Liver (tissue), 9 donors: ENCODE data around the gene DPY30. TPM values are rescaled to one million over a fixed set of nuclear protein-coding genes. Genes with fewer than 3 reads are reported as not detected.

Experiments used
- DNase-seq: peaks from one replicate; pipeline ENCODE4 v3.0.0-alpha.2; 2017; ENCODE audit warnings: low spot score
- H3K27ac ChIP-seq, 2 donors: one replicate each; pipeline ENCODE4 v1.7.0; 2013; ENCODE audit warnings: inconsistent platforms in 2 of 2, low read length in 2 of 2, control low read depth in 1 of 2, low read depth in 1 of 2, mild to moderate bottlenecking in 1 of 2
- H3K27me3 ChIP-seq, 4 donors: one replicate each; pipeline versions ENCODE4 v1.6.1 to v1.7.0; 2013; ENCODE audit warnings: low read length in 3 of 4, inconsistent platforms in 1 of 4, mild to moderate bottlenecking in 1 of 4, moderate library complexity in 1 of 4; ENCODE audit not compliant: control insufficient read depth in 4 of 4, insufficient read depth in 4 of 4
- H3K36me3 ChIP-seq, 4 donors: one replicate each; pipeline versions ENCODE4 v1.6.1 to v1.7.0; 2013; ENCODE audit warnings: low read length in 3 of 4, mild to moderate bottlenecking in 3 of 4, low read depth in 1 of 4, moderate library complexity in 1 of 4; ENCODE audit not compliant: control insufficient read depth in 4 of 4, insufficient read depth in 3 of 4
- H3K4me1 ChIP-seq, 4 donors: one replicate each; pipeline versions ENCODE4 v1.6.1 to v1.7.0; 2013; ENCODE audit warnings: low read length in 3 of 4, mild to moderate bottlenecking in 3 of 4, moderate library complexity in 1 of 4; ENCODE audit not compliant: control insufficient read depth in 4 of 4, insufficient read depth in 4 of 4
- H3K4me3 ChIP-seq, 3 donors: one replicate each; pipeline versions ENCODE4 v1.6.1 to v1.7.0; 2013; ENCODE audit warnings: low read length in 3 of 3, control low read depth in 1 of 3, low read depth in 1 of 3, mild to moderate bottlenecking in 1 of 3
- H3K9ac ChIP-seq, 2 donors: one replicate each; pipeline ENCODE4 v1.7.0; 2013; ENCODE audit warnings: low read length in 2 of 2, mild to moderate bottlenecking in 2 of 2, moderate library complexity in 2 of 2, control low read depth in 1 of 2, low read depth in 1 of 2
- H3K9me3 ChIP-seq, 4 donors: one replicate each; pipeline versions ENCODE4 v1.6.1 to v1.7.0; 2013; ENCODE audit warnings: low read length in 3 of 4; ENCODE audit not compliant: control insufficient read depth in 4 of 4
- EGR1 ChIP-seq, 2 donors: IDR thresholded peaks; 2 replicates each; pipeline ENCODE4 v1.6.1; 2016 to 2018; ENCODE audit warnings: antibody characterized with exemption in 2 of 2, low read depth in 2 of 2
- FOXA2 ChIP-seq: IDR thresholded peaks from 2 replicates; pipeline ENCODE4 v1.6.1; 2016; ENCODE audit warnings: antibody characterized with exemption
- GABPA ChIP-seq, 2 donors: IDR thresholded peaks in 1 of 2; conservative IDR thresholded peaks in 1 of 2; 2 replicates each; pipeline ENCODE4 v1.6.1; 2016; ENCODE audit warnings: antibody characterized with exemption in 2 of 2, mild to moderate bottlenecking in 1 of 2, moderate library complexity in 1 of 2
- HNF4G ChIP-seq: IDR thresholded peaks from 2 replicates; pipeline ENCODE4 v1.6.1; 2016; ENCODE audit warnings: antibody characterized with exemption
- JUND ChIP-seq, 2 donors: IDR thresholded peaks; 2 replicates each; pipeline ENCODE4 v1.6.1; 2016; ENCODE audit warnings: antibody characterized with exemption in 2 of 2
- NR2F2 ChIP-seq: IDR thresholded peaks from 2 replicates; pipeline ENCODE4 v1.6.1; 2016; ENCODE audit warnings: antibody characterized with exemption
- RAD21 ChIP-seq, 2 donors: IDR thresholded peaks; 2 replicates each; pipeline ENCODE4 v1.6.1; 2016; ENCODE audit warnings: antibody characterized with exemption in 2 of 2, mild to moderate bottlenecking in 2 of 2
- RXRA ChIP-seq, 2 donors: IDR thresholded peaks; 2 replicates each; pipeline ENCODE4 v1.6.1; 2017 to 2018; ENCODE audit warnings: antibody characterized with exemption in 2 of 2, mild to moderate bottlenecking in 1 of 2
- SP1 ChIP-seq: IDR thresholded peaks from 2 replicates; pipeline ENCODE4 v1.6.1; 2018; ENCODE audit warnings: antibody characterized with exemption, mild to moderate bottlenecking
- TAF1 ChIP-seq: conservative IDR thresholded peaks from 2 replicates; pipeline ENCODE4 v1.6.1; 2016; ENCODE audit warnings: antibody characterized with exemption, mild to moderate bottlenecking
- YY1 ChIP-seq: IDR thresholded peaks from 2 replicates; pipeline ENCODE4 v1.6.1; 2016; ENCODE audit warnings: antibody characterized with exemption, mild to moderate bottlenecking
- WGBS: extraction: QIAGEN DNeasy Blood & Tissue Kit; methylation state at CpG from one replicate; pipeline ENCODE4 v1.1.7; 2013; 5-methylcytosine and 5-hydroxymethylcytosine counted together
- polyA plus RNA-seq, 2 donors: library from polyadenylated mRNA; stranded (reverse) in 1 of 2; unstranded in 1 of 2; fragments of 200-250 nt in 1 of 2; fragments of >200 nt in 1 of 2; fragmentation: Nextera tagmentation in 1 of 2; extraction: Ambion mirVana in 1 of 2; gene quantifications; one replicate each; pipeline versions ENCODE4 v1.2.1 to v1.2.3, GENCODE V29; 2013 to 2015
- total RNA-seq, 2 donors: library from RNA; depleted of rRNA; stranded (reverse); fragments of >200 nt; gene quantifications; one replicate each; pipeline ENCODE4 v1.2.3, GENCODE V29; 2014
- TF ChIP-seq, protein P1 (sequence below): IDR thresholded peaks from 2 replicates; pipeline ENCODE4 v1.6.1; 2016; ENCODE audit warnings: antibody characterized with exemption
- TF ChIP-seq, protein P2 (sequence below): IDR thresholded peaks from 2 replicates; pipeline ENCODE4 v1.6.1; 2016; ENCODE audit warnings: antibody characterized with exemption
- TF ChIP-seq, protein P3 (sequence below): IDR thresholded peaks from 2 replicates; pipeline ENCODE4 v1.6.1; 2016; ENCODE audit warnings: antibody characterized with exemption
- TF ChIP-seq, protein P4 (sequence below): fragments of 150-350 bp; IDR thresholded peaks from 2 replicates; pipeline ENCODE4 v1.5.1; 2017; ENCODE audit warnings: improper control_type of control experiment, low read depth, low read length; ENCODE audit not compliant: missing input control
- TF ChIP-seq, protein P5 (sequence below): IDR thresholded peaks from 2 replicates; pipeline ENCODE4 v1.6.1; 2016; ENCODE audit warnings: antibody characterized with exemption, mild to moderate bottlenecking
- donor health status: healthy.
- donor health status: healthy.
- donor health status: healthy.
- donor health status: healthy.
- donor health status: healthy.

Gene DPY30
- total and polyA plus RNA-seq, 4 donors, result 24.3 to 75.4 (median 34.5) TPM

DNA sequence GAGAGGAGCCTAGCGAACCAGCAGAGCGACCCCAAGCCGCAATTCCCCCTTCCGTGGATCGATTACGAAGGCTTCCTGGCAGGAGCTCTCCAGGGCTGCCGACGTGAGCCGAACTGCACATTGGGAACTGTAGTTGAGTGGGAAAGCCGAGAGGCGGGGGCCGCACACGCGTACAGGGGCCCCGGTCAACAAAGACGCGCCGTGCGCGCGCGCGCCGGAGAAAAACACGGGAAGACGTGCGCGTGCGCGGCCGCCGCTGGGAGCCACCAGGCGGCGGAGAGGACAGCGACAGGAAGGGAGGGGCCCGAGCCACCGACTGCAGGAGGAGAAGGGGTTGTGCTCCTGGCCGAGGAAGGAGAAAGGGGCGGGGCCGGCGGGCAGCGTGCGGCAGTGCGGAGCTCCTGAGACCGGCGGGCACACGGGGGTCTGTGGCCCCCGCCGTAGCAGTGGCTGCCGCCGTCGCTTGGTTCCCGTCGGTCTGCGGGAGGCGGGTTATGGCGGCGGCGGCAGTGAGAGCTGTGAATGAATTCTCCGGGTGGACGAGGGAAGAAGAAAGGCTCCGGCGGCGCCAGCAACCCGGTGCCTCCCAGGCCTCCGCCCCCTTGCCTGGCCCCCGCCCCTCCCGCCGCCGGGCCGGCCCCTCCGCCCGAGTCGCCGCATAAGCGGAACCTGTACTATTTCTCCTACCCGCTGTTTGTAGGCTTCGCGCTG is 23.9 kb upstream of the DPY30 start, which contains the start of gene SPAST (continued):
- TF ChIP-seq RAD21 (IDR thresholded peaks at IDR 0.05), result peak; percentile 59 to 66
- TF ChIP-seq GABPA (IDR thresholded peaks at IDR 0.05 in 1 of 2, conservative IDR thresholded peaks at IDR 0.05 in 1 of 2), result peak in 1 of 2 donors; percentile 78
- peak in 1 of 2 donors; percentile 45 for TF ChIP-seq EGR1 (IDR thresholded peaks at IDR 0.05; ENCODE audit: low read depth in 2 of 2)
- peak; percentile 51 for TF ChIP-seq TAF1
- TF ChIP-seq RXRA (IDR thresholded peaks at IDR 0.05), result peak; percentile 43 to 58
- TF ChIP-seq, protein P1, sequence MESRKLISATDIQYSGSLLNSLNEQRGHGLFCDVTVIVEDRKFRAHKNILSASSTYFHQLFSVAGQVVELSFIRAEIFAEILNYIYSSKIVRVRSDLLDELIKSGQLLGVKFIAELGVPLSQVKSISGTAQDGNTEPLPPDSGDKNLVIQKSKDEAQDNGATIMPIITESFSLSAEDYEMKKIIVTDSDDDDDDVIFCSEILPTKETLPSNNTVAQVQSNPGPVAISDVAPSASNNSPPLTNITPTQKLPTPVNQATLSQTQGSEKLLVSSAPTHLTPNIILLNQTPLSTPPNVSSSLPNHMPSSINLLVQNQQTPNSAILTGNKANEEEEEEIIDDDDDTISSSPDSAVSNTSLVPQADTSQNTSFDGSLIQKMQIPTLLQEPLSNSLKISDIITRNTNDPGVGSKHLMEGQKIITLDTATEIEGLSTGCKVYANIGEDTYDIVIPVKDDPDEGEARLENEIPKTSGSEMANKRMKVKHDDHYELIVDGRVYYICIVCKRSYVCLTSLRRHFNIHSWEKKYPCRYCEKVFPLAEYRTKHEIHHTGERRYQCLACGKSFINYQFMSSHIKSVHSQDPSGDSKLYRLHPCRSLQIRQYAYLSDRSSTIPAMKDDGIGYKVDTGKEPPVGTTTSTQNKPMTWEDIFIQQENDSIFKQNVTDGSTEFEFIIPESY, result peak; percentile 74

DNA sequence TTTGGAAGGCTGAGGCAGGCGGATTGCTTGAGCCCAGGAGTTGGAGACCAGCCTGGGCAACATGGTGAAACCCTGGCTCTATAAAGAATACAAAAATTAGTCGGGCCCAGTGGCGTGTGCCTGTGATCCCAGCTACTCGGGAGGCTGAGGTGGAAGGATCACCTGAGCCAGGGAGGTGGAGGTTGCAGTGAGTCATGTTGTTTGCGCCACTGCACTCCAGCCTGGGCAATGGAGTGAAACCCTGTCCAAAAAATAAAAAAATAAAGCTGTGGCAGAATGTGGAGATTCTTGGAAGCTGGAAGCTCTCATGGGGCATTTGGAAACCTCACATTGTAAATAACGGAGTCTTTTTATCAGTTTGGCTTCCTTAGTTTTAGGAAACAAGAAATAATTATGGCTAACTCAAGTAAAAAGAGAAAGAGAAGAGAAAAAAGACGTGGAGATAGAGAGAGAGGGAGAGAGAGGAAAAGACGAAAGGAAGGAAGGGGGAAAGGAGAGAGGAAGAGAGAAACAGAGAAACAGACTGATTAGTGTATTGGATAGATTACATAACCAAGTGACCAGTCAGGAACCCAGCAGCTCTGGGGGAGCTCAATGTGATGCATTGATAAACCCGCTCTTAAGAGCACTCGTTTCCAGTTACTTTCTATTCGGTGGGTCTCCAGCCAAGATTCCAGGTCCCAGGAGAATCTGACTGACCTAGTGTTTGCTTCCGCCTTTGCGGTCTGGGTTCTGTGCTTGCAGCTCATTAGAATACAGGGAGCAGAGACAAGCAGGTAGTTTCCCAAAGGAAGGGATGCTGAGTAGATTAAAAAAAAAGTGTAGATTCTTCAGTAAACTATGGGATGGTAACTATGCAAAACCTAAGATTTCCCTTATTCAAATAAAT is 22.6 kb upstream of the DPY30 start:
- Histone ChIP-seq H3K27ac (peak overlapping the region in 1 of 2 donors; percentile 81), H3K4me3 (peak overlapping the region; percentile 44 to 90 (median 75)), H3K9ac (peak overlapping the region; percentile 24 to 85), H3K9me3 (no peaks in the 10 kb centered on the region), H3K27me3 (no peaks in the 10 kb centered on the region), H3K4me1 (peaks cover 2 to 22% (median 14%) of the 10 kb centered on the region in 4 donors), H3K36me3 (no peaks in the 10 kb centered on the region)
- peak; percentile 36 for DNase-seq
- WGBS, result 43% methylated on average over 13 of the region's 13 CpGs
- TF ChIP-seq, protein P1, result no peak
- TF ChIP-seq HNF4G, result no peak
- TF ChIP-seq EGR1 (IDR thresholded peaks at IDR 0.05; ENCODE audit: low read depth in 2 of 2), result no peak
- TF ChIP-seq RXRA (IDR thresholded peaks at IDR 0.05), result no peak
- no peak for TF ChIP-seq YY1
- TF ChIP-seq NR2F2, result no peak

DNA sequence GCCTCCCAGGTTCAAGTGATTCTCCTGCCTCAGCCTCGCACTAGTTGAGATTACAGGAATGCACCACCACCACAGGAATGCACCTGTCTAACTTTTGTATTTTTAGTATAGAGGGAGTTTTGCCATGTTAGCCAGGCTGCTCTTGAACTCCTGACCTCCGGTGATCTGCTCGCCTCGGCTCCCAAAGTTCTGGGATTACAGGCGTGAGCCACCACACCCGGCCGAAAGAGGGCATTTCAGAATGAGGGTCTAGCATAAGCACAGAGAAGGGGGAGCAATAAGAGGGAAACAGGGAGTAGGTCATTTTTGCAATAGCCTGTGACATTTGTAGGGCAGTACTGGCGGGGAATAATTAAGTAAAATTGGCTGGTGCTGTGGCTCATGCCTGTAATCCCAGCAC is 21.8 kb upstream of the DPY30 start:
- WGBS, result 97% methylated on average over 8 of the region's 8 CpGs
- no peaks in the 10 kb centered on the region for H3K9me3 ChIP-seq
- H3K36me3 ChIP-seq, result no peaks in the 10 kb centered on the region
- H3K27ac ChIP-seq, result no peak overlapping the region
- no peak for DNase-seq
- H3K4me1 ChIP-seq, result peaks cover 2 to 22% (median 14%) of the 10 kb centered on the region in 4 donors
- no peak overlapping the region for H3K9ac ChIP-seq
- H3K27me3 ChIP-seq, result no peaks in the 10 kb centered on the region
- H3K4me3 ChIP-seq, result no peak overlapping the region
- TF ChIP-seq JUND (IDR thresholded peaks at IDR 0.05) (no peak), RAD21 (IDR thresholded peaks at IDR 0.05) (no peak), YY1 (no peak), NR2F2 (no peak), GABPA (IDR thresholded peaks at IDR 0.05 in 1 of 2, conservative IDR thresholded peaks at IDR 0.05 in 1 of 2) (no peak), SP1 (no peak), HNF4G (no peak), FOXA2 (no peak), RXRA (IDR thresholded peaks at IDR 0.05) (no peak), EGR1 (IDR thresholded peaks at IDR 0.05; ENCODE audit: low read depth in 2 of 2) (no peak)
- TF ChIP-seq, protein P2, sequence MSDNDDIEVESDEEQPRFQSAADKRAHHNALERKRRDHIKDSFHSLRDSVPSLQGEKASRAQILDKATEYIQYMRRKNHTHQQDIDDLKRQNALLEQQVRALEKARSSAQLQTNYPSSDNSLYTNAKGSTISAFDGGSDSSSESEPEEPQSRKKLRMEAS, result no peak
- TF ChIP-seq, protein P3, sequence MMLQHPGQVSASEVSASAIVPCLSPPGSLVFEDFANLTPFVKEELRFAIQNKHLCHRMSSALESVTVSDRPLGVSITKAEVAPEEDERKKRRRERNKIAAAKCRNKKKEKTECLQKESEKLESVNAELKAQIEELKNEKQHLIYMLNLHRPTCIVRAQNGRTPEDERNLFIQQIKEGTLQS, result no peak
- TF ChIP-seq, protein P4, sequence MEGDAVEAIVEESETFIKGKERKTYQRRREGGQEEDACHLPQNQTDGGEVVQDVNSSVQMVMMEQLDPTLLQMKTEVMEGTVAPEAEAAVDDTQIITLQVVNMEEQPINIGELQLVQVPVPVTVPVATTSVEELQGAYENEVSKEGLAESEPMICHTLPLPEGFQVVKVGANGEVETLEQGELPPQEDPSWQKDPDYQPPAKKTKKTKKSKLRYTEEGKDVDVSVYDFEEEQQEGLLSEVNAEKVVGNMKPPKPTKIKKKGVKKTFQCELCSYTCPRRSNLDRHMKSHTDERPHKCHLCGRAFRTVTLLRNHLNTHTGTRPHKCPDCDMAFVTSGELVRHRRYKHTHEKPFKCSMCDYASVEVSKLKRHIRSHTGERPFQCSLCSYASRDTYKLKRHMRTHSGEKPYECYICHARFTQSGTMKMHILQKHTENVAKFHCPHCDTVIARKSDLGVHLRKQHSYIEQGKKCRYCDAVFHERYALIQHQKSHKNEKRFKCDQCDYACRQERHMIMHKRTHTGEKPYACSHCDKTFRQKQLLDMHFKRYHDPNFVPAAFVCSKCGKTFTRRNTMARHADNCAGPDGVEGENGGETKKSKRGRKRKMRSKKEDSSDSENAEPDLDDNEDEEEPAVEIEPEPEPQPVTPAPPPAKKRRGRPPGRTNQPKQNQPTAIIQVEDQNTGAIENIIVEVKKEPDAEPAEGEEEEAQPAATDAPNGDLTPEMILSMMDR, result no peak
- TF ChIP-seq, protein P5, sequence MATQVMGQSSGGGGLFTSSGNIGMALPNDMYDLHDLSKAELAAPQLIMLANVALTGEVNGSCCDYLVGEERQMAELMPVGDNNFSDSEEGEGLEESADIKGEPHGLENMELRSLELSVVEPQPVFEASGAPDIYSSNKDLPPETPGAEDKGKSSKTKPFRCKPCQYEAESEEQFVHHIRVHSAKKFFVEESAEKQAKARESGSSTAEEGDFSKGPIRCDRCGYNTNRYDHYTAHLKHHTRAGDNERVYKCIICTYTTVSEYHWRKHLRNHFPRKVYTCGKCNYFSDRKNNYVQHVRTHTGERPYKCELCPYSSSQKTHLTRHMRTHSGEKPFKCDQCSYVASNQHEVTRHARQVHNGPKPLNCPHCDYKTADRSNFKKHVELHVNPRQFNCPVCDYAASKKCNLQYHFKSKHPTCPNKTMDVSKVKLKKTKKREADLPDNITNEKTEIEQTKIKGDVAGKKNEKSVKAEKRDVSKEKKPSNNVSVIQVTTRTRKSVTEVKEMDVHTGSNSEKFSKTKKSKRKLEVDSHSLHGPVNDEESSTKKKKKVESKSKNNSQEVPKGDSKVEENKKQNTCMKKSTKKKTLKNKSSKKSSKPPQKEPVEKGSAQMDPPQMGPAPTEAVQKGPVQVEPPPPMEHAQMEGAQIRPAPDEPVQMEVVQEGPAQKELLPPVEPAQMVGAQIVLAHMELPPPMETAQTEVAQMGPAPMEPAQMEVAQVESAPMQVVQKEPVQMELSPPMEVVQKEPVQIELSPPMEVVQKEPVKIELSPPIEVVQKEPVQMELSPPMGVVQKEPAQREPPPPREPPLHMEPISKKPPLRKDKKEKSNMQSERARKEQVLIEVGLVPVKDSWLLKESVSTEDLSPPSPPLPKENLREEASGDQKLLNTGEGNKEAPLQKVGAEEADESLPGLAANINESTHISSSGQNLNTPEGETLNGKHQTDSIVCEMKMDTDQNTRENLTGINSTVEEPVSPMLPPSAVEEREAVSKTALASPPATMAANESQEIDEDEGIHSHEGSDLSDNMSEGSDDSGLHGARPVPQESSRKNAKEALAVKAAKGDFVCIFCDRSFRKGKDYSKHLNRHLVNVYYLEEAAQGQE, result no peak
